Caco-2 (cell line): ENCODE data around the gene CROCC2. TPM values are rescaled to one million over a fixed set of nuclear protein-coding genes. Genes with fewer than 3 reads are reported as not detected.

Experiments used
- BruUV-seq: library from RNA; stranded (reverse); fragments of 400-500 nt; replicated peaks from 2 replicates; lab custom pipeline; 2021; lab: Mats Ljungman, UMichigan
- CTCF ChIA-PET: fragments of 300-600 bp; sonication (Branson Sonifier 250); formaldehyde crosslinking; loops from one replicate; lab custom pipeline; 2022; ENCODE audit warnings: antibody characterized with exemption; lab: Charles Lee
- POLR2A ChIA-PET: fragments of 300-600 bp; sonication (Branson Sonifier 250); formaldehyde crosslinking; loops from one replicate; lab custom pipeline; 2022; ENCODE audit warnings: antibody characterized with exemption; lab: Charles Lee
- DNase-seq, 2 experiments: peaks; one replicate each; pipeline versions ENCODE4 v3.0.0 to v3.0.0-alpha.2; 2020 to 2022
- H3K27me3 ChIP-seq: replicated peaks from 2 replicates; pipeline ENCODE4 v1.6.0; 2011; ENCODE audit warnings: low read length; ENCODE audit not compliant: control insufficient read depth, insufficient read depth
- H3K36me3 ChIP-seq: 2 replicates; pipeline ENCODE4 v1.5.1; 2011; ENCODE audit warnings: low read length; ENCODE audit not compliant: control insufficient read depth, insufficient read depth
- H3K4me1 ChIP-seq: fragments of 250-450 bp; sonication (Bioruptor Pico); 2 replicates; pipeline ENCODE4 v1.5.1; 2020; ENCODE audit warnings: mild to moderate bottlenecking
- H3K4me3 ChIP-seq: 2 replicates; pipeline ENCODE4 v1.5.1; 2011; ENCODE audit warnings: low read depth, mild to moderate bottlenecking, control low read depth, low read length
- H3K9me3 ChIP-seq: fragments of 250-450 bp; sonication (Bioruptor Pico); 2 replicates; pipeline ENCODE4 v1.5.1; 2020; ENCODE audit warnings: mild to moderate bottlenecking, moderate library complexity
- H3K27ac Mint-ChIP-seq: one replicate; pipeline ENCODE4 v1.8.0; 2022; ENCODE audit warnings: mixed read lengths; ENCODE audit not compliant: unreplicated experiment
- H3K27me3 Mint-ChIP-seq: one replicate; pipeline ENCODE4 v1.8.0; 2022; ENCODE audit warnings: mixed read lengths; ENCODE audit not compliant: insufficient read depth, unreplicated experiment
- H3K36me3 Mint-ChIP-seq: one replicate; pipeline ENCODE4 v1.8.0; 2022; ENCODE audit warnings: mild to moderate bottlenecking, mixed read lengths; ENCODE audit not compliant: insufficient read depth, unreplicated experiment
- H3K4me1 Mint-ChIP-seq: one replicate; pipeline ENCODE4 v1.8.0; 2022; ENCODE audit warnings: low read depth, mixed read lengths; ENCODE audit not compliant: unreplicated experiment
- H3K4me3 Mint-ChIP-seq: one replicate; pipeline ENCODE4 v1.8.0; 2022; ENCODE audit warnings: mild to moderate bottlenecking, moderate library complexity, mixed read lengths; ENCODE audit not compliant: unreplicated experiment
- H3K9me3 Mint-ChIP-seq: one replicate; pipeline ENCODE4 v1.8.0; 2022; ENCODE audit warnings: mixed read lengths; ENCODE audit not compliant: unreplicated experiment
- intact Hi-C: fragments of 100-400 bp; cut with micrococcal nuclease; formaldehyde crosslinking; loops from one replicate; pipeline ENCODE4 v1.10.0; 2022; ENCODE audit not compliant: unreplicated experiment
- total RNA-seq: library from RNA; stranded (reverse); gene quantifications from 2 replicates; pipeline ENCODE4 v1.2.3, GENCODE V29; 2022
- TF ChIP-seq, protein P1 (sequence below), 2 experiments: fragments of 200-600 bp in 1 of 2; IDR thresholded peaks; 1 replicate in 1 of 2; 2 replicates in 1 of 2; pipeline versions ENCODE4 v1.5.1 to v1.8.0; 2011 to 2022; ENCODE audit warnings: antibody characterized with exemption in 1 of 2, control low read depth in 1 of 2, inconsistent platforms in 1 of 2, low read depth in 1 of 2, low read length in 1 of 2, mild to moderate bottlenecking in 1 of 2, moderate library complexity in 1 of 2; ENCODE audit not compliant: insufficient read depth in 1 of 2, severe bottlenecking in 1 of 2, unreplicated experiment in 1 of 2

The CROCC2 gene
- total RNA-seq, 1 experiment from 2014 or later: not detected

- CTCF ChIA-PET: interaction anchor here (0.5 kb wide), 1 partner anchor 1132 kb away, joined by 3 read pairs; no protein-coding TSS in a partner anchor
- no peaks in the 10 kb centered on the region for H3K9me3 Mint-ChIP-seq
- H3K4me3 Mint-ChIP-seq: no peak overlapping the region
- POLR2A ChIA-PET: no interaction called here
- H3K4me1 Mint-ChIP-seq: peaks cover 6% of the 10 kb centered on the region
- H3K27me3 Mint-ChIP-seq: no peaks in the 10 kb centered on the region
- no peak overlapping the region for H3K27ac Mint-ChIP-seq
- no peaks in the 10 kb centered on the region for H3K27me3 ChIP-seq
- peaks cover 19% of the 10 kb centered on the region for H3K4me1 ChIP-seq
- no peaks in the 10 kb centered on the region for H3K9me3 ChIP-seq
- BruUV-seq: no TSS peak
- TF ChIP-seq, protein P1, sequence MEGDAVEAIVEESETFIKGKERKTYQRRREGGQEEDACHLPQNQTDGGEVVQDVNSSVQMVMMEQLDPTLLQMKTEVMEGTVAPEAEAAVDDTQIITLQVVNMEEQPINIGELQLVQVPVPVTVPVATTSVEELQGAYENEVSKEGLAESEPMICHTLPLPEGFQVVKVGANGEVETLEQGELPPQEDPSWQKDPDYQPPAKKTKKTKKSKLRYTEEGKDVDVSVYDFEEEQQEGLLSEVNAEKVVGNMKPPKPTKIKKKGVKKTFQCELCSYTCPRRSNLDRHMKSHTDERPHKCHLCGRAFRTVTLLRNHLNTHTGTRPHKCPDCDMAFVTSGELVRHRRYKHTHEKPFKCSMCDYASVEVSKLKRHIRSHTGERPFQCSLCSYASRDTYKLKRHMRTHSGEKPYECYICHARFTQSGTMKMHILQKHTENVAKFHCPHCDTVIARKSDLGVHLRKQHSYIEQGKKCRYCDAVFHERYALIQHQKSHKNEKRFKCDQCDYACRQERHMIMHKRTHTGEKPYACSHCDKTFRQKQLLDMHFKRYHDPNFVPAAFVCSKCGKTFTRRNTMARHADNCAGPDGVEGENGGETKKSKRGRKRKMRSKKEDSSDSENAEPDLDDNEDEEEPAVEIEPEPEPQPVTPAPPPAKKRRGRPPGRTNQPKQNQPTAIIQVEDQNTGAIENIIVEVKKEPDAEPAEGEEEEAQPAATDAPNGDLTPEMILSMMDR (IDR thresholded peaks at IDR 0.05; ENCODE audit: insufficient read depth in 1 of 2, low read depth in 1 of 2, low read length in 1 of 2, severe bottlenecking in 1 of 2, unreplicated experiment in 1 of 2): no peak
- intact Hi-C loops: no loop called here
- H3K4me3 ChIP-seq: no peak overlapping the region
- no peaks in the 10 kb centered on the region for H3K36me3 ChIP-seq
- H3K36me3 Mint-ChIP-seq: no peaks in the 10 kb centered on the region
- DNase-seq: no peak
These were observed 34.8 kb upstream of the CROCC2 start for GRCh38 chr2:240871071-240871958.

- H3K4me3 Mint-ChIP-seq: no peak overlapping the region
- Histone ChIP-seq H3K4me1 (peaks cover 19% of the 10 kb centered on the region), H3K4me3 (no peak overlapping the region), H3K9me3 (no peaks in the 10 kb centered on the region), H3K27me3 (no peaks in the 10 kb centered on the region), H3K36me3 (no peaks in the 10 kb centered on the region)
- no peak overlapping the region for H3K27ac Mint-ChIP-seq
- peaks cover 6% of the 10 kb centered on the region for H3K4me1 Mint-ChIP-seq
- H3K36me3 Mint-ChIP-seq: no peaks in the 10 kb centered on the region
- CTCF ChIA-PET: no interaction called here
- intact Hi-C loops: no loop called here
- no peak for DNase-seq
- TF ChIP-seq, protein P1 (IDR thresholded peaks at IDR 0.05; ENCODE audit: insufficient read depth in 1 of 2, low read depth in 1 of 2, low read length in 1 of 2, severe bottlenecking in 1 of 2, unreplicated experiment in 1 of 2): no peak
- no peaks in the 10 kb centered on the region for H3K27me3 Mint-ChIP-seq
- POLR2A ChIA-PET: no interaction called here
- H3K9me3 Mint-ChIP-seq: no peaks in the 10 kb centered on the region
- no TSS peak for BruUV-seq
These were observed 33.6 kb upstream of the CROCC2 start for GRCh38 chr2:240872317-240873097.

DNA sequence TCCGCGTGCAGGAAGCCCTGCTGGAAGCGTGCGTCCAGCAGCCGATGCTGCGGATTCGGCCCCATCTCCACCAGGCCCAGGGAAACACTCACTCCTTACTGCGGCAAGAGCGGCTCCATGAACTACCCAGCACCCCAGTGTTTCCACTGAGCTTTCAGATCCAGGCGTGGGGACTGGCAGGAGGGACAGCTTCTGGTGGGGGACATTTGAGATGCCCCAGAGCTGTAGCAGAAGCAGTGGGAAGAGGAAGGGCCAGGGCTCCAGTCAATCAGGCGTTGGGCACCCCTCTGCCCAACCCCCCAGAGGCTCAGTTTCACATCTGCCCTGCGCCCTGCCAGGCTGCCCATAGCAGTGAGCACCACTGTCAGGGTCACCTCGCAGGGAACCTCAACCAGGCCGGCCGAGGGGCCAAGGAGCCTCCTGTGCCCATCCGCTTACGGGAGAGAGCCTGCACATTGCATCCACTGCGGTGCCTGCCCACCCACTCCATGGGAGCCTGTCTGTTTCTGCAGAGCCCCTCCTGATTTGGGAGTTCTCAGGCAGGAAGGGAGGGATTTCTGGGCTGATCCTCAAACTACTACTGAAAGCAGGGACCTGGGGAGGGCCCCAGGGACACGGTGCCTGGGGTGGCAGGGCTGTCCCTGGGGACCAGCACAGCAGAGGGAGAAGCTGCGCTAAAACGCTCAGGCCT is 32.9 kb upstream of the CROCC2 start:
- no TSS peak for BruUV-seq

More for the DNA sequence above, 32.9 kb upstream of the CROCC2 start:
- no peaks in the 10 kb centered on the region for H3K9me3 ChIP-seq
- ChIA-PET CTCF (interaction anchor here (0.8 to 1.4 kb wide), 3 partner anchors 23 to 26 kb away, joined by 3 to 9 read pairs (median 4); partner anchors contain the start of gene MAB21L4), POLR2A (interaction anchor here (1.1 kb wide), 1 partner anchor 16 kb away, joined by 4 read pairs; no protein-coding TSS in a partner anchor)
- peaks cover 19% of the 10 kb centered on the region for H3K4me1 ChIP-seq
- H3K27ac Mint-ChIP-seq: no peak overlapping the region
- no peak overlapping the region for H3K4me3 ChIP-seq
- no peaks in the 10 kb centered on the region for H3K36me3 Mint-ChIP-seq
- no peaks in the 10 kb centered on the region for H3K9me3 Mint-ChIP-seq
- intact Hi-C loops: no loop called here
- H3K36me3 ChIP-seq: no peaks in the 10 kb centered on the region
- H3K4me1 Mint-ChIP-seq: no peaks in the 10 kb centered on the region
- no peaks in the 10 kb centered on the region for H3K27me3 ChIP-seq
- no peak overlapping the region for H3K4me3 Mint-ChIP-seq
- TF ChIP-seq, protein P1 (IDR thresholded peaks at IDR 0.05; ENCODE audit: insufficient read depth in 1 of 2, low read depth in 1 of 2, low read length in 1 of 2, severe bottlenecking in 1 of 2, unreplicated experiment in 1 of 2): no peak
- DNase-seq: no peak
- no peaks in the 10 kb centered on the region for H3K27me3 Mint-ChIP-seq
